ENCODE data around the gene FAM83B. TPM values are rescaled to one million over a fixed set of nuclear protein-coding genes. Genes with fewer than 3 reads are reported as not detected.

FAM83B gene
- total and polyA plus RNA-seq, 10 of the 15 experiments (the other 5 are each of a cell fraction or from before 2014, with no cell fraction given): 0.05 TPM; not detected in 9

- Histone ChIP-seq H4K20me1 (ENCODE audit: control insufficient read depth, insufficient read depth) (no peaks in the 10 kb centered on the region), H3K4me3 (no peak overlapping the region), H3K9ac (ENCODE audit: control insufficient read depth, insufficient read depth, low read length) (no peak overlapping the region), H3K9me3 (replicated peaks; ENCODE audit: control insufficient read depth, insufficient read depth, low read length) (no peaks in the 10 kb centered on the region), H2AFZ (ENCODE audit: control insufficient read depth, low read depth, low read length) (no peak overlapping the region), H3K4me2 (ENCODE audit: control insufficient read depth, insufficient read depth) (no peak overlapping the region), H3K27ac (ENCODE audit: control insufficient read depth, insufficient read depth) (no peak overlapping the region), H3K79me2 (ENCODE audit: control insufficient read depth, insufficient read depth, low read length) (no peaks in the 10 kb centered on the region), H3K4me1 (ENCODE audit: control insufficient read depth, insufficient read depth, low read length) (no peaks in the 10 kb centered on the region), H3K36me3 (ENCODE audit: control insufficient read depth in 2 of 2, insufficient read depth in 2 of 2, low read length in 1 of 2) (no peaks in the 10 kb centered on the region), H3K27me3 (replicated peaks in 1 of 2; ENCODE audit: control insufficient read depth in 2 of 2, insufficient read depth in 2 of 2, low read length in 1 of 2) (no peaks in the 10 kb centered on the region)
- 16% methylated on average over 5 of the region's 5 CpGs for WGBS (ENCODE audit: insufficient coverage, insufficient replicate concordance, low lambda C conversion rate, missing lambda C conversion rate)
- DNase-seq (ENCODE audit: low read depth, low spot score) (no peak), ATAC-seq (no peak), FAIRE-seq (no peak)
- BruUV-seq (replicated peaks): no TSS peak
- POLR2A ChIA-PET: no interaction called here
- TF ChIP-seq PBX3 (IDR thresholded peaks at IDR 0.05; ENCODE audit: insufficient replicate concordance, low read depth, low read length) (no peak), WRNIP1 (IDR thresholded peaks at IDR 0.05; ENCODE audit: borderline replicate concordance, low read depth, low read length) (no peak), TAF1 (IDR thresholded peaks at IDR 0.05; ENCODE audit: borderline replicate concordance, low read depth, low read length) (no peak), PKNOX1 (IDR thresholded peaks at IDR 0.05) (no peak), SREBF2 (IDR thresholded peaks at IDR 0.05; ENCODE audit: low read length) (no peak), ZBTB40 (IDR thresholded peaks at IDR 0.05; ENCODE audit: borderline replicate concordance) (no peak), RELB (IDR thresholded peaks at IDR 0.05; ENCODE audit: low read depth) (no peak), RAD21 (IDR thresholded peaks at IDR 0.05; ENCODE audit: insufficient read depth, low read depth, low read length) (no peak), ZBED1 (IDR thresholded peaks at IDR 0.05; ENCODE audit: borderline replicate concordance) (no peak), FOS (IDR thresholded peaks at IDR 0.05; ENCODE audit: borderline replicate concordance, extremely low read depth, insufficient read length) (no peak), YBX1 (IDR thresholded peaks at IDR 0.05) (no peak), CEBPZ (IDR thresholded peaks at IDR 0.05; ENCODE audit: low read depth, low read length) (no peak), CBFB (IDR thresholded peaks at IDR 0.05; ENCODE audit: low read depth) (no peak), RAD51 (IDR thresholded peaks at IDR 0.05) (no peak)
- RAD21 ChIA-PET (ENCODE audit: unreplicated experiment): no interaction called here
- intact Hi-C loops (cut with micrococcal nuclease; ENCODE audit: unreplicated experiment): no loop called here
- SMC1A ChIA-PET (ENCODE audit: uncharacterized antibody, unreplicated experiment): no interaction called here
- in situ Hi-C loops (cut with MboI): no loop called here
- CTCF ChIA-PET: interaction anchor here (1.6 kb wide), 1 partner anchor 143 kb away, joined by 5 read pairs; no protein-coding TSS in a partner anchor
These were observed 14.2 kb downstream of the FAM83B start for GRCh38 chr6:54860739-54861138.

Data from GM12878 (cell line).